Stimulated activated CD8-positive, alpha-beta memory T cell treated with anti-CD3 and anti-CD28 coated beads, Interleukin-4, amount 100 ng/mL, for 1 hour (primary cell): ENCODE measurements around the gene CDKAL1.
"Not testable (repeated sequence)": the region's sequence is repeated elsewhere in the genome, so short reads cannot be mapped to it uniquely, and the experiment has no call there.

ENCODE experiments used
- DNase-seq, 2 donors: peaks; one replicate each; pipeline ENCODE4 v3.0.0-alpha.2; 2020; ENCODE audit warnings: low read depth in 2 of 2, low spot score in 1 of 2

Gene CDKAL1

DNA sequence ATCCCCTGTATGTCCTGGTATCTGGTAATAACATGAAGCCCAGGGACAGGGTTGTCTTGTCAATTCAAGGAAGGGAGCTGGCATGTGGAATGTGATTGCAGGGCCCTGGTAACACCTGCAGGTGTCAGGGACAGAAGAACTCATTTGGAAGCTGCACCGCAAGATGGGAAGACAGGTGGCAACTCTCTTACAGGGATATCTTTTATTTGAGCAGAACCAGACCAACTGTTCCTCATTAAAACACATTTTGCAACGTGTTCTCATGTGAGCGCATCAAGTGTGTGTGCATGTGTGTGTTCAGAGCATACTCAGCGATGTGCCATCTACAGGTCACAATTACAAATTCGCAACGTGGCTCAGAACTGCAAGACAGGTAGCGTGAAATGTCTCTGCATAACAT is 688.4 kb downstream of the CDKAL1 start:
- no peak for DNase-seq

GRCh38 chr6:21225912-21226311 is 691.7 kb downstream of the CDKAL1 start:
- no peak for DNase-seq

GRCh38 chr6:21227486-21227885 is 693.2 kb downstream of the CDKAL1 start:
- DNase-seq = no peak

- DNase-seq = no peak
Measured at GRCh38 chr6:21228411-21228810, 694.2 kb downstream of the CDKAL1 start.

GRCh38 chr6:21228876-21229460 is 694.7 kb downstream of the CDKAL1 start:
- DNase-seq = no peak

- no peak for DNase-seq
Measured at GRCh38 chr6:21230536-21230935, 696.3 kb downstream of the CDKAL1 start.

GRCh38 chr6:21235162-21235561 is 700.9 kb downstream of the CDKAL1 start:
- DNase-seq = no peak

- DNase-seq = no peak
Measured at GRCh38 chr6:21238208-21238607, 704.0 kb downstream of the CDKAL1 start.

GRCh38 chr6:21240709-21241108 is 706.5 kb downstream of the CDKAL1 start:
- DNase-seq = no peak

GRCh38 chr6:21241231-21242130 is 707.2 kb downstream of the CDKAL1 start:
- DNase-seq = no peak

DNA sequence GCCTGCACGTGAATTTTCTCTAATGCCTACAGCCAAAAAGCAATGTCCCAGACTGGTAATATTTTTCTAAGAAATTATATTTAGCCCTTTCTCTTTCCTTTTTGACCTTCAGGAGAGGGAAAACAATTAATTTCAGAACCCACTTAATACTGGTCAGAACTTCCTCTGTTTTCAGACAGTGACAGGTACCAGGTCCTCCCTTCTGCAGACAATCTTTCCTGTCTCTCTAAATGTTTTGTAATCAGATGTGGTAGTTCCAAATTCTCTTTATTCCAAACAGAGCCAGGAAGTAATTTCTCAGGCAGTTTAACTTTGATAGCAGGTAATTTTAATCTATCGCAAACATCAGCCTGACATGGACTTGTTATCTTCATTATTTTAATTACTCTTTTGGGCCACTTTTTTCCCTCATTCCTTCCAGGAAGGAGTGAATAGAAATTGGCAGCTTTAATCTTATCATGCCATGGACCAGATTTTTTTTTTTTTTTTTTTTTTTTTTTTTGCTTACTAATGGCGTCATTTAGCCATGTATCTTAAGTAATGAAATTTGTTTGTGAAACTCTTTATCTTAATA is 710.7 kb downstream of the CDKAL1 start:
- DNase-seq = no peak

GRCh38 chr6:21245488-21245887 is 711.2 kb downstream of the CDKAL1 start:
- DNase-seq = no peak

GRCh38 chr6:21246075-21246474 is 711.8 kb downstream of the CDKAL1 start:
- no peak for DNase-seq

GRCh38 chr6:21254460-21254859 is 720.2 kb downstream of the CDKAL1 start:
- not testable (repeated sequence) for DNase-seq

DNA sequence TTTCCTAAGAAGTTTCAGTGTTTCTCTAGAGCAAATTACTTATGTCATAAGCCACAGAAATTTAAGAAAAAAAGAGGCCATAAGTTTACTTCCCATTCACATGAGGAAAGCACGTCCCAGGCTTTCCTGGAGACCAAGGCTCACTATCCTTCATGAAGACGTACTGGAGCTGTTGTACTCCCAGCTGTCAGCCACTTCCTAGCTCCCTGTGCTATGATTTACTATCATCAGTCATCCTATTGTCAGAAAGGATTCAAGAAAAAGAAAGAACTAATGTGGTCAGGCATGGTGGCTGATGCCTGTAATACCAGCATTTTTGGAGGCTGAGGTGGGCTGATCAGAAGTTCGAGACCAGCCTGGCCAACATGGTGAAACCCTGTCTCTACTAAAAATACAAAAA is 721.9 kb downstream of the CDKAL1 start:
- DNase-seq = no peak

- DNase-seq = no peak
Measured at GRCh38 chr6:21257125-21257524, 722.9 kb downstream of the CDKAL1 start.

GRCh38 chr6:21258665-21259064 is 724.4 kb downstream of the CDKAL1 start:
- DNase-seq = no peak

- DNase-seq = no peak
Measured at GRCh38 chr6:21259660-21260059, 725.4 kb downstream of the CDKAL1 start.

DNA sequence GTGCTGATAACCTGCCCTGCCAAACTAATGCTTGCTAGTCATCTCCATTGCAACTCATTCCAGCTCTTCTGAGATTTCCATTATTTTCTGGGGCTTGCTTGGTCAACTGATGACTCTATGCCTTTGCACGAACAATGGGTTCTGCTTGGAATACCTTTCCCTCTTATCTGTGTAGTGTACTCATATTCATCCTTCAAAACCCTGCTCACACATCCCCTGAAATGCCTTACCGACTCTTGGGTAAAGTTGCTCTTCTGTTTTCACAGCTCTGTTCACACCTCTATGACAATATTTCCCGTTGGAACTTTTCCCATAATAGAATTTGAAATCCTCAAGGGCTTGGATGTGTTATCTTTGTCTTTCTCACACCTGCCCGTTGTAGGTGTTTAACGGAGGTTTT is 728.2 kb downstream of the CDKAL1 start:
- DNase-seq = no peak

GRCh38 chr6:21263531-21264287 is 729.5 kb downstream of the CDKAL1 start:
- DNase-seq = no peak

DNA sequence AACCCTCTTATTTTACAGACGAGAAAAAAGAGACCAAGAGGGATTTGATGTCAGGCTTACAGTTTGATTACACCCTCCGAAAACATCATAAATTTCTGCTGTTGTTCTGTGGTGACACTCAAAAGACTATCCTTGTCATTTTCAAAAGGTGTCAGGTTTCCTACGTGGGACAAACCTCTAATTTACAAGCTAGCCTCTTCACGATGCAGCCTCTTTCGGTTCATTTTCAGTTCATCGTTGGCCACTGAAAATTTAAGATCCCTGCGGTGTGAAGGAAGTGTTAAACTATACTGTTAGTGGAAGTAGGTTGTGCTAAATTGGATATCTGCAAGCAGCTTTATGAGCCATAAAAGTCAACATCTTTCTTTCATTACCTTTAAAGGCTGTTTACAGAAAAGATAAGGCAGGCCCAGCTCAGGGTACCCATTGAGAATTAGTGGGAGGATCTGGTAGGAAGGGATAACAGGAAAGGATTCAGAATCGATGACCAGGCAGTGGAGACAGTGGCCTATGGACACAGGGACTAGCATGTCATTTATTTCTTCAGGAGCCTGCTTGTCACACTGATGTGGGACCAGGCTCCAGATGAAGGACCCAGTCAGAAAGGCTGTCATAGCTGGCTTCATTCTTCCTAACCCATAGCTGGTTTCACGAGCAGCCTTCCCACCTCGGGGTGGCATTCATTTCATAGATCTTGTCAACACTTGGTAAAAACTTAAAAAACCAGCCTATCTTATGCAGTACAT is 730.2 kb downstream of the CDKAL1 start:
- no peak for DNase-seq
